Measurements from ENCODE around the gene PFDN1.

DNA sequence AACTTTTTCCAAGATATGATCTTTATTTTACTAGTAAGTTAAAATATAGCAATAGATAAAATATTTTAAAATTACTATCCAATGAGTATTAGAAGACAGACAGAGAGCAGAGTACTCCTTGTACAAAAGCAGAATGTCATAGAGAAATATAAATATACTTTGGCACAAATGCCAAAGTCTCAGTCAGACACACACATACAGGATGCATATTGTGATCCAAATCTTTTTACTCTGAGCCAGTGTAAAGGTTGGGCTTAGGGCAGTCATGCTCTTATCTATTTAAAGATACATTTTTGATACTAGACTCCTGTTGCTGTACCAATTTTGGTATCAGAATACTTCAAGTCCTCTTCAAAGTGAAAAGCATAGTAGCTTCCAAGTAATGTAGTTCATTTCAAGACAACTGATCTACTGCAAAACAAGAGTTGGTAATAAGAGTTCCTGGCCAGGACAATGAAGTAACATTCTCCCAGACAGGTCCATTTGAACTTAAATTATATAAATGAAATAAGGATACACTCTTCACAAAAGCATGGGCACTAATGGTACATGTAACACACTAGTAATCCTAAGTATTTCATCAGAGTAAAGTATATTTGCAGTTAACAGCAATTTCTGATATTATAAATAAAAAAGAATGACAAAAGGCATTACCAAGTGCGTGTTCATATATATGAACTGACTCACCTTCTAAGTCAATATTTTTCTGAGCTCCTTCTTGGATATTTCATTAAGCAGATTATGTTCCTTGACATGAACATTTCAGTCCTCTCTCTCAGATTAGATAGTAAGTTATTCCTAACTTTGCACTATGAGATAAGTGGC, 10.5 kb downstream of the PFDN1 start:
- TF ChIP-seq, protein P1, sequence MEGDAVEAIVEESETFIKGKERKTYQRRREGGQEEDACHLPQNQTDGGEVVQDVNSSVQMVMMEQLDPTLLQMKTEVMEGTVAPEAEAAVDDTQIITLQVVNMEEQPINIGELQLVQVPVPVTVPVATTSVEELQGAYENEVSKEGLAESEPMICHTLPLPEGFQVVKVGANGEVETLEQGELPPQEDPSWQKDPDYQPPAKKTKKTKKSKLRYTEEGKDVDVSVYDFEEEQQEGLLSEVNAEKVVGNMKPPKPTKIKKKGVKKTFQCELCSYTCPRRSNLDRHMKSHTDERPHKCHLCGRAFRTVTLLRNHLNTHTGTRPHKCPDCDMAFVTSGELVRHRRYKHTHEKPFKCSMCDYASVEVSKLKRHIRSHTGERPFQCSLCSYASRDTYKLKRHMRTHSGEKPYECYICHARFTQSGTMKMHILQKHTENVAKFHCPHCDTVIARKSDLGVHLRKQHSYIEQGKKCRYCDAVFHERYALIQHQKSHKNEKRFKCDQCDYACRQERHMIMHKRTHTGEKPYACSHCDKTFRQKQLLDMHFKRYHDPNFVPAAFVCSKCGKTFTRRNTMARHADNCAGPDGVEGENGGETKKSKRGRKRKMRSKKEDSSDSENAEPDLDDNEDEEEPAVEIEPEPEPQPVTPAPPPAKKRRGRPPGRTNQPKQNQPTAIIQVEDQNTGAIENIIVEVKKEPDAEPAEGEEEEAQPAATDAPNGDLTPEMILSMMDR (IDR thresholded peaks at IDR 0.05 in 8 of 11, conservative IDR thresholded peaks at IDR 0.05 in 3 of 11): no peak
- TF ChIP-seq POLR2A (IDR thresholded peaks at IDR 0.05) (no peak), POLR2AphosphoS5 (IDR thresholded peaks at IDR 0.05) (no peak)

Data from spleen (tissue), 7 donors.